Activated effector memory CD4-positive, alpha-beta T cell treated with anti-CD3 and anti-CD28 coated beads, Interleukin-2, amount 50 U/mL, for 16 hours (primary cell): ENCODE measurements around the gene ZNF629.

Experiments
- DNase-seq: peaks from one replicate; pipeline ENCODE4 v3.0.0-alpha.2; 2020

The ZNF629 gene

GRCh38 chr16:30766206-30766932 is 20.6 kb downstream of the ZNF629 start:
- no peak for DNase-seq

- DNase-seq = no peak
Measured at GRCh38 chr16:30764816-30765465, 22.1 kb downstream of the ZNF629 start.

DNA sequence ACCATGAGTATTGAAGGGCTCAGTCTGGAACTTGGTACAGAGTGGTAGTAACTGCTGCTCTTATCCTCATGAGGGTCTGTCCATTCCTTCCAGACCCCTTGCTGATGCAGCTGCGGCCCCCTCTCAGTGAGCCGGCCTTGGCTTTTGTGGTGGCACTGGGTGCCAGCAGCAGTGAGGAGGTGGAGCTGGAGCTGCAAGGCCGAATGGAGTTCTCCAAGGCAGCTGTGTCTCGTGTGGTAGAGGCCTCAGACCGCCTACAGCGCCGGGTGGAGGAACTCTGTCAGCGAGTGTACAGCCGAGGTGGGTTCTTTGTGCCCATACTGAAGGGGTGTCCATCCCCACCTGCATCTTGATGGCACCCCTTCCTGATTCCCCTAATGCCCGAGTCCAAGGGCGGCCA is 22.9 kb downstream of the ZNF629 start:
- no peak for DNase-seq

DNA sequence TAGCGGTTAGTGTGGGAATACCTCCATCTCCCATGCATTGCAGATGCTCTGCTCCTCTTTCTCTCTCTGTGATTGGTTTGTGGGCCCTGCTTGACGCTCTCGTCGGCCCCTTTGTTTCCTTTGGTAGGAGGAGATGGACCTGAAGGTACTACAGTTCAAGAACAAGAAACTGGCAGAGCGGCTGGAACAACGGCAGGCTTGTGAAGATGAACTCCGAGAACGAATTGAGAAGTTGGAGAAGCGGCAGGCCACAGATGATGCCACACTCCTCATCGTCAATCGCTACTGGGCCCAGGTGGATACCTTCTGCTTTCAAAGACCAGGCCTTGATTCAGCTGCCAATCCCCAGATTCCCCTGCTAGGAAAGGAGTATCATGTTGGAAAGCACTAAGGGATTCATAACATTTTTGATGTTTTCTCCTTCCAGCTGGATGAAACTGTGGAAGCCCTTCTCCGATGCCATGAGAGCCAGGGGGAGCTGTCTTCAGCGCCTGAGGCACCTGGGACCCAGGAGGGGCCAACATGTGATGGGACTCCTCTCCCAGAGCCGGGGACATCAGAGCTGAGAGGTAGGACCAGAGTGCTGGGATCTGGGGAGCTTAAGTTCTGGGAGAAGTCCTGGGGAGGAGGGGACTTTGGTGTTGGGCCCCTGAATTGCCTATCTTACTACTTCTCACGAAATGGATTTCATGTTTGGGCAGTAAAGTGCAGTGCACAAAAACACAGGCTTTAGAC is 23.8 kb downstream of the ZNF629 start:
- no peak for DNase-seq

- DNase-seq = peak; percentile 97
Measured at GRCh38 chr16:30761928-30762902, 24.8 kb downstream of the ZNF629 start, which contains the start of the genes CFAP119 and RNF40. Gene CFAP119, minus strand, starts transcription at chr16:30762062. Its CDS starts 314 bp downstream, at chr16:30761748. Gene RNF40, plus strand, starts transcription at chr16:30762322. Its CDS starts 224 bp downstream, at chr16:30762546.

GRCh38 chr16:30761427-30761927 is 25.5 kb downstream of the ZNF629 start:
- peak; percentile 78 for DNase-seq

- no peak for DNase-seq
Measured at GRCh38 chr16:30760577-30761426, 26.2 kb downstream of the ZNF629 start.

DNA sequence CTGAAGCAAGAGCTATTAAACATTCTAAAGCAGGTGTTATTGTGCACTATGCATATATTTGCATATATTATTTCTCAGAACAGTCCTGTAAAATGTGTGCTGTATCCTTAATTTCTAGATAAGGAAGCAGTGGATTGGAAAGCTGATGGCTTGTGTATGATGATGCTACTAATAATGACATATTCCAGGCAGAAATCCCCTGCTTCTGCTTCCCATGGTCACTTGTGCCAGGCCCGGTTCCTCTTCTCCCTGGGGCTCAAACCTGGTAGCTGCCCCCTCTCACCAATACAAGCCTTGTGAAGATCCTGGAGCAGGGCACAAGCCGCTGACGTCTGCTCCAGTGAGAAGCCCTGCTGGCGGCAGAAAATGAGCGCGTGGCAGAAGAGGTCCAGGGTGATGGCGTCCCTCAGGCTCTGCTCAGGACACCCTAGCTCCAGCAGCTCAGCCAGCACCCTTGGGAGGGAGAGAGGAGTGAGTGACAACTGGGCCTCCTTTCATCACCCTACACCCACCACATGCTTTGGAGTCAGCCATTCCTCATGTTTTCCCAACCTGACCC is 26.9 kb downstream of the ZNF629 start:
- DNase-seq = no peak

GRCh38 chr16:30758988-30759491 is 28.0 kb downstream of the ZNF629 start:
- DNase-seq = no peak

GRCh38 chr16:30757316-30757715 is 29.7 kb downstream of the ZNF629 start:
- no peak for DNase-seq

DNA sequence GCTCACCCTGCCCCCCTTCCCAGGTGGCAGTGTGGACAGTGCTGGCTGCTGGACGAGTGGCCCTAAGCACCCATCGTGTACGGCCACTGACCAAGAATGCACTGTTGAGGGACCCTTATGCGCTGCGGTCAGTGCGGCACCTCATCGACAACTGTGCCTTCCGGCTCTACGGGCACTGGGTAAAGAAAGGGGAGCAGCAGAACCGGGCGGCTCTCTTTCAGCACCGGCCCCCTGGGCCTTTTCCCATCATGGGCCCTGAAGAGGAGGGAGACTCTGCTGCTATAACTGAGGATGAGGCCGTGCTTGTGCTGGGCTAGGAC is 30.3 kb downstream of the ZNF629 start:
- DNase-seq = no peak

GRCh38 chr16:30755955-30756780 is 30.8 kb downstream of the ZNF629 start:
- no peak for DNase-seq

GRCh38 chr16:30753596-30753995 is 33.4 kb downstream of the ZNF629 start:
- DNase-seq = peak; percentile 53

GRCh38 chr16:30750876-30751465 is 36.0 kb downstream of the ZNF629 start:
- DNase-seq = peak; percentile 48

GRCh38 chr16:30750201-30750600 is 36.8 kb downstream of the ZNF629 start:
- DNase-seq = no peak

DNA sequence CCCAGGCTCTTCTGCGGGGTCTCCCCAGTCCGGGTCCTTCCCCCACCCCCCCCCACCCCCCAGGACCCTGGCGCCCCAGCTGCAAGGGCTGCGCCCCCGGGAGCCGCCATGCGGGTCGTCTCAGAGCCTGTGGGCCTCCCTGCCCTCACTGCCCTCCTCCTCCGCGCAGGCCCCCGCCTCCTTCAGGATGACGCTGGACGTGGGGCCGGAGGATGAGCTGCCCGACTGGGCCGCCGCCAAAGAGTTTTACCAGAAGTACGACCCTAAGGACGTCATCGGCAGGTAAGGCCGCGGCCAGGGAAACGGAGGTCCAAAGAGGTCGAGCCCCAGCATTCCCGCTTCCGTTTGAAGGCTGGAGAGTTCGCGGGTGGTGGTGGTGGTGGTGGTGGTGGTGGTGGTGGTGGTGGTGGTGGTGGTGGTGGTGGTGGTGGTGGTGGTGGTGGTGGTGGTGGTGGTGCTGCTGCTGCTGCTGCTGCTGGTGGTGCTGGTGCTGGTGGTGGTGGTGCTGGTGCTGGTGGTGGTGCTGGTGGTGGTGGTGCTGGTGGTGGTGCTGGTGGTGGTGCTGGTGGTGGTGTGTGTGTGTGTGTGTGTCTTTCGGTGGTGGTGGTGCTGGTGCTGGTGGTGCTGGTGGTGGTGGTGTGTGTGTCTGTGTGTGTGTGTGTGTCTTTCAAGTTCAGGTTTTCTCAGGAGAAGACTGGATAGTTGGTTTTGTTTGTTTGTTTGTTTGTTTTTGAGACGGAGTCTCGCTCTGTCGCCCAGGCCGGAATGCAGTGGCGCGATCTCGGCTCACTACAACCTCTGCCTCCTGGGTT is 38.2 kb downstream of the ZNF629 start:
- peak; percentile 70 for DNase-seq

GRCh38 chr16:30747799-30748633 is 39.0 kb downstream of the ZNF629 start, which contains the start of gene PHKG2:
Gene PHKG2, plus strand, starts transcription at chr16:30748425. Its CDS starts 396 bp downstream, at chr16:30748821.
- peak; percentile 99 for DNase-seq
